Thymus (tissue), 11 donors: Measurements from ENCODE around the gene JMJD1C. TPM values are rescaled to one million over a fixed set of nuclear protein-coding genes. Genes with fewer than 3 reads are reported as not detected.
"Not testable (repeated sequence)": the region's sequence is repeated elsewhere in the genome, so short reads cannot be mapped to it uniquely, and the experiment has no call there.

Source experiments
- DNase-seq, 9 donors: peaks; one replicate each; pipeline ENCODE4 v3.0.0-alpha.2; 2013; ENCODE audit warnings: low spot score in 9 of 9, low read depth in 6 of 9, missing footprints in 1 of 9
- H3K27ac ChIP-seq, 2 donors: one replicate each; pipeline ENCODE4 v1.5.1; 2013; ENCODE audit warnings: control low read depth in 1 of 2, low read depth in 1 of 2, low read length in 1 of 2, mild to moderate bottlenecking in 1 of 2, moderate library complexity in 1 of 2
- H3K27me3 ChIP-seq, 2 donors: one replicate each; pipeline ENCODE4 v1.5.1; 2013; ENCODE audit warnings: low read length in 1 of 2; ENCODE audit not compliant: control insufficient read depth in 2 of 2, insufficient read depth in 1 of 2
- H3K36me3 ChIP-seq, 2 donors: one replicate each; pipeline ENCODE4 v1.5.1; 2013; ENCODE audit warnings: low read length in 1 of 2, mild to moderate bottlenecking in 1 of 2, moderate library complexity in 1 of 2; ENCODE audit not compliant: control insufficient read depth in 2 of 2, insufficient read depth in 2 of 2
- H3K4me1 ChIP-seq, 2 donors: one replicate each; pipeline ENCODE4 v1.5.1; 2013; ENCODE audit warnings: low read length in 2 of 2; ENCODE audit not compliant: control insufficient read depth in 2 of 2, insufficient read depth in 2 of 2
- H3K4me3 ChIP-seq, 2 donors: one replicate each; pipeline ENCODE4 v1.5.1; 2013; ENCODE audit warnings: low read length in 2 of 2, control low read depth in 1 of 2, mild to moderate bottlenecking in 1 of 2
- H3K9me3 ChIP-seq, 2 donors: one replicate each; pipeline ENCODE4 v1.5.1; 2013; ENCODE audit warnings: low read length in 1 of 2, mild to moderate bottlenecking in 1 of 2; ENCODE audit not compliant: control insufficient read depth in 2 of 2, insufficient read depth in 1 of 2
- WGBS: extraction: QIAGEN DNeasy Blood & Tissue Kit; methylation state at CpG from one replicate; pipeline ENCODE4 v1.1.7; 2013; 5-methylcytosine and 5-hydroxymethylcytosine counted together
- polyA plus RNA-seq: library from polyadenylated mRNA; stranded (reverse); fragments of 200-250 nt; gene quantifications from one replicate; pipeline ENCODE4 v1.2.3, GENCODE V29; 2013
- total RNA-seq: library from RNA; stranded (reverse); fragments of 120-200 nt; gene quantifications from one replicate; pipeline ENCODE4 v1.2.4, GENCODE V29; 2013
- donor health status: healthy.

JMJD1C gene
- total and polyA plus RNA-seq, 2 donors = 70.8 to 86.2 TPM

- not testable (repeated sequence) for H3K4me1 ChIP-seq
Measured at GRCh38 chr10:63292847-63293246, 172.9 kb downstream of the JMJD1C start.

GRCh38 chr10:63288170-63288569, 177.6 kb downstream of the JMJD1C start:
- no peaks in the 10 kb centered on the region for H3K9me3 ChIP-seq
- WGBS = 99% methylated on average over 1 of the region's 1 CpG
- H3K36me3 ChIP-seq = no peaks in the 10 kb centered on the region
- H3K4me3 ChIP-seq = no peak overlapping the region
- no peak for DNase-seq
- no peak overlapping the region for H3K27ac ChIP-seq
- no peaks in the 10 kb centered on the region for H3K27me3 ChIP-seq
- no peaks in the 10 kb centered on the region for H3K4me1 ChIP-seq

More at GRCh38 chr10:63292847-63293246, 172.9 kb downstream of the JMJD1C start:
- over 99% methylated on average over 4 of the region's 4 CpGs for WGBS
- not testable (repeated sequence) for H3K4me3 ChIP-seq, H3K27me3 ChIP-seq, H3K9me3 ChIP-seq, H3K27ac ChIP-seq, H3K36me3 ChIP-seq, DNase-seq

GRCh38 chr10:63286754-63287264, 179.0 kb downstream of the JMJD1C start:
- Histone ChIP-seq H3K36me3 (no peaks in the 10 kb centered on the region), H3K27me3 (no peaks in the 10 kb centered on the region), H3K9me3 (no peaks in the 10 kb centered on the region), H3K4me1 (no peaks in the 10 kb centered on the region), H3K4me3 (no peak overlapping the region), H3K27ac (no peak overlapping the region)
- 90% methylated on average over 4 of the region's 4 CpGs for WGBS
- DNase-seq = no peak

- no peaks in the 10 kb centered on the region for H3K9me3 ChIP-seq
- WGBS = 97% methylated on average over 5 of the region's 5 CpGs
Measured at GRCh38 chr10:63286340-63286739, 179.4 kb downstream of the JMJD1C start.

GRCh38 chr10:63283901-63284300, 181.9 kb downstream of the JMJD1C start:
- H3K4me3 ChIP-seq, H3K9me3 ChIP-seq, H3K4me1 ChIP-seq, H3K27me3 ChIP-seq, H3K27ac ChIP-seq, DNase-seq, H3K36me3 ChIP-seq: not testable (repeated sequence)
- 93% methylated on average over 6 of the region's 6 CpGs for WGBS

More at GRCh38 chr10:63286340-63286739, 179.4 kb downstream of the JMJD1C start:
- DNase-seq = no peak
- Histone ChIP-seq H3K27ac (no peak overlapping the region), H3K4me3 (no peak overlapping the region), H3K4me1 (no peaks in the 10 kb centered on the region), H3K36me3 (no peaks in the 10 kb centered on the region), H3K27me3 (no peaks in the 10 kb centered on the region)

- WGBS = 98% methylated on average over 2 of the region's 2 CpGs
- Histone ChIP-seq H3K27me3 (no peaks in the 10 kb centered on the region), H3K4me3 (no peak overlapping the region), H3K36me3 (peaks cover 0 to 2% of the 10 kb centered on the region in 2 donors), H3K27ac (no peak overlapping the region), H3K9me3 (no peaks in the 10 kb centered on the region), H3K4me1 (no peaks in the 10 kb centered on the region)
- no peak for DNase-seq
Measured at GRCh38 chr10:63283093-63283492, 182.7 kb downstream of the JMJD1C start.

- no peak overlapping the region for H3K4me3 ChIP-seq
- no peak for DNase-seq
- H3K4me1 ChIP-seq = no peaks in the 10 kb centered on the region
- H3K27ac ChIP-seq = no peak overlapping the region
- H3K9me3 ChIP-seq = no peaks in the 10 kb centered on the region
- WGBS = 96% methylated on average over 3 of the region's 3 CpGs
- H3K27me3 ChIP-seq = no peaks in the 10 kb centered on the region
- H3K36me3 ChIP-seq = peaks cover 0 to 2% of the 10 kb centered on the region in 2 donors
Measured at GRCh38 chr10:63281967-63282366, 183.8 kb downstream of the JMJD1C start.

- Histone ChIP-seq H3K4me1 (no peaks in the 10 kb centered on the region), H3K4me3 (no peak overlapping the region), H3K36me3 (peaks cover 0 to 2% of the 10 kb centered on the region in 2 donors), H3K27ac (no peak overlapping the region), H3K9me3 (no peaks in the 10 kb centered on the region), H3K27me3 (no peaks in the 10 kb centered on the region)
- DNase-seq = no peak
- WGBS = over 99% methylated on average over 6 of the region's 6 CpGs
Measured at GRCh38 chr10:63280386-63280785, 185.4 kb downstream of the JMJD1C start.

GRCh38 chr10:63275094-63275493, 190.7 kb downstream of the JMJD1C start:
- Histone ChIP-seq H3K27ac (no peak overlapping the region), H3K27me3 (no peaks in the 10 kb centered on the region), H3K4me1 (peaks cover 4 to 6% of the 10 kb centered on the region in 2 donors), H3K36me3 (peaks cover 0 to 2% of the 10 kb centered on the region in 2 donors), H3K9me3 (no peaks in the 10 kb centered on the region), H3K4me3 (no peak overlapping the region)
- 91% methylated on average over 3 of the region's 3 CpGs for WGBS
- DNase-seq = no peak
